AG10803 (cell line): ENCODE data around the gene SNX32.
A peak's percentile ranks its signal among the peaks of the same experiment; 100 is the strongest.

Experiments used
- DNase-seq: peaks from one replicate; pipeline ENCODE4 v3.0.0; 2010; ENCODE audit warnings: low read depth
- H3K4me3 ChIP-seq: 2 replicates; pipeline ENCODE4 v1.5.1; 2011; ENCODE audit warnings: mild to moderate bottlenecking, low read length, control low read depth
- CTCF ChIP-seq: conservative IDR thresholded peaks from 2 replicates; pipeline ENCODE4 v1.5.1; 2011; ENCODE audit warnings: mild to moderate bottlenecking, low read length, control low read depth, inconsistent platforms

Gene SNX32

GRCh38 chr11:65883786-65884715 is 50.3 kb downstream of the SNX32 start:
- no peak for TF ChIP-seq CTCF
- no peak for DNase-seq
- no peak overlapping the region for H3K4me3 ChIP-seq

- DNase-seq = peak; percentile 67
- H3K4me3 ChIP-seq = no peak overlapping the region
- peak; percentile 98 for TF ChIP-seq CTCF
Measured at GRCh38 chr11:65884716-65885092, 50.9 kb downstream of the SNX32 start.

GRCh38 chr11:65885231-65885630 is 51.5 kb downstream of the SNX32 start:
- no peak for TF ChIP-seq CTCF
- DNase-seq = no peak

GRCh38 chr11:65885808-65886536 is 52.2 kb downstream of the SNX32 start:
- H3K4me3 ChIP-seq = no peak overlapping the region
- DNase-seq = no peak
- TF ChIP-seq CTCF = no peak

More at GRCh38 chr11:65885231-65885630, 51.5 kb downstream of the SNX32 start:
- H3K4me3 ChIP-seq = no peak overlapping the region

- peak overlapping the region; percentile 93 for H3K4me3 ChIP-seq
- no peak for DNase-seq
- TF ChIP-seq CTCF = no peak
Measured at GRCh38 chr11:65886826-65887722, 53.3 kb downstream of the SNX32 start.

- TF ChIP-seq CTCF = no peak
- H3K4me3 ChIP-seq = peak overlapping the region; percentile 93
- peak; percentile 40 for DNase-seq
Measured at GRCh38 chr11:65887723-65888162, 54.0 kb downstream of the SNX32 start.
